Left colon (tissue), 2 donors: ENCODE measurements around the gene ZNF442. TPM values are rescaled to one million over a fixed set of nuclear protein-coding genes. Genes with fewer than 3 reads are reported as not detected.
"Not testable (repeated sequence)": the region's sequence is repeated elsewhere in the genome, so short reads cannot be mapped to it uniquely, and the experiment has no call there.

ENCODE experiments used
- ATAC-seq: fragments of 200-7000 bp; cut with Tn5 transposase; one replicate; pipeline ENCODE4 v1.9.1; 2020; ENCODE audit warnings: mild to moderate bottlenecking, moderate library complexity
- DNase-seq, 2 donors: peaks; one replicate each; pipeline ENCODE4 v3.0.0-alpha.2; 2020
- intact Hi-C, 2 donors: fragments of 100-400 bp; cut with DNase I in 1 of 2; cut with micrococcal nuclease in 1 of 2; formaldehyde crosslinking; loops; one replicate each; pipeline versions ENCODE4 v1.11.2 to v1.14.0; 2022; cut with DNase I, micrococcal nuclease
- total RNA-seq, 2 donors: library from RNA; stranded (reverse); fragmentation: NEBNext Ultra II Directional; extraction: Animal tissue kit (Norgen Biotek cat#: 25700); gene quantifications; one replicate each; pipeline ENCODE4 v1.2.1, GENCODE V29; 2021
- donor health status: DM: no; HTN: no; CAD: no.
- donor health status: DM: yes; HTN: yes; CAD: no.

The ZNF442 gene
- total RNA-seq, 2 donors from 2014 or later = 1.6 to 2.4 TPM

- DNase-seq = peak; percentile 99 to 100
- intact Hi-C loops = no loop called here
- peak; percentile 94 for ATAC-seq
These were observed 32.0 kb downstream of the ZNF442 start, which contains the start of gene ZNF563 for GRCh38 chr19:12333162-12334159. TSS of gene ZNF563 (minus strand) at chr19:12333633. CDS start at chr19:12333482, 151 bp downstream.

GRCh38 chr19:12331211-12331941 lies 34.1 kb downstream of the ZNF442 start:
- ATAC-seq (no peak), DNase-seq (no peak)
- intact Hi-C loops = no loop called here

DNA sequence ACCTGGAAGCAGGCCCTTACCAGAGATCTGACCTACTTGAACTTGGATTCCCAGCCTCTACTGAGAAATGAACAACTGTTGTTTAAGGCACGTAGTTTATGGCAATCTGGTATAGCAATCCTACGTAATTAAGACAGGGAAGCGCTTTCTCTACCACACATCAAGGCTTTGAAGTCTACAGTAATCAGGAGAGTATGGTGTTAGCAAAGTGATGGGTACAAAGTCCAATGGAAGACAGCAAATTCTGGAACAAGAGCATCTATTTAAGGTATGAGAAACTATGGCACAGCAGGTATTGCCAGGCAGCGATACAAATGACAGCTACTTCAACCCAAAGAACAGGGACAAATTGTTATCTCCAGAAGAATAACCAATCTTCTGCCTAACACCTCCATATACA lies 35.1 kb downstream of the ZNF442 start:
- intact Hi-C loops = no loop called here
- ATAC-seq (peak; percentile 58), DNase-seq (no peak)

DNA sequence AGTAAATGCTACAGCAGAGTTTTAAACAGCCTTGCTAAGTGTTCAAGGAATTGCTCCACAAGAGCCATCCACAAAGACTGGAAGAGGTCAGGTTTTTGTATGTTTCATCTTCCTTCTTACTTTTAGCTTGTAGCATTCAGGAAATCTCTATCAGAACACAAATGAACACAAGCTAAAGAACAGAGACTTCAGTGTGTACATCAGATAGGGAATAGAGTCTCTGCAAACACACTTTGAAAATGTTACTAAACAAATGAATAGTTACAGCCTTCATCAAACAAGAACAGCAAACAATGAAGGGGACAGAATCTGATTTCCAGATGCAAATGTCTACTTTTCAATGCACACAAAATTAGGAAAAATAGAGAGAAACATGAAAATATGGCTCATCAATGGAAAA lies 39.8 kb downstream of the ZNF442 start:
- no peak for DNase-seq
- no peak for ATAC-seq
- intact Hi-C loops = no loop called here

GRCh38 chr19:12318782-12319413 lies 46.6 kb downstream of the ZNF442 start:
- no peak for DNase-seq
- ATAC-seq = no peak
- intact Hi-C loops = no loop called here

DNA sequence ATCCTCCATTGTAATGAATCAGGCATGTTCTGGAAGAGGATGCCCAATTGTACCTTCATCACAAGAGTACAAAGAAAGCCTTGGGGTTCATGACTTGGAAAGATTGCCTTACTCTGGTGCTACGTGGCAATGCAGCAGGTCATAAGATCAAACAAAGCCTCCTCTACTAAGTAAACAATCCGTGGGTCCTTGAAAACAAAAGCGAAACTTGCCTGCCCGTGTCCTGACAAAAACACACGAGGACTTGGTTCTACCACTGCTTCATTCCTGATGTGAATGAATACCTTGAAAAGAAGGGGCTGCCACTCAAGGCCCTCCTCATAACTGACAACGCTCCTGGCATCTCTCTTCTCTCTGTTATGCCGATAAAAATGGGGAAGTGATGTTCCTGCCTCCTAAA lies 50.9 kb downstream of the ZNF442 start:
- ATAC-seq (peak; percentile 65), DNase-seq (no peak)
- intact Hi-C loops = no loop called here

DNA sequence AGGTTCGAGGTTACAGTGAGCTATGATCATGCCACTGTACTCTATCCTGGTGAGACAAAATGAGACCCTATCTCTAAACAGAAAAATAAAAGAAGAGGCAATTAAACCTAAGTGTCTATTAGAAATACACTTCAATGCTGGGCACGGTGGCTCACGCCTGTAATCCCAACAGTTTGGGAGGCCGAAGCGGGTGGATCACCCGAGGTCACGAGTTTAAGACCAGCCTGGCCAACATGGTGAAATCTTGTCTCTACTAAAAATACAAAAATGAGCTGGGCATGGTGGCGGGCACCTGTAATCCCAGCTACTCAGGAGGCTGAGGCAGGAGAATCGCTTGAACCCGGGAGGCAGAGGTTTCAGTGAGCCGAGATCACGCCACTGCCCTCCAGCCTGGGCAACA lies 56.6 kb downstream of the ZNF442 start:
- DNase-seq, intact Hi-C loops, ATAC-seq: not testable (repeated sequence)

Other genes with a start within 250 kb of the ZNF442 start
- gene ZNF20, start 225.3 kb downstream of the ZNF442 start, total RNA-seq = 1 to 10 TPM; 3.8 to 6.2 TPM
- gene ZNF625, start 208.9 kb downstream of the ZNF442 start, total RNA-seq = 1 to 10 TPM; 2.8 to 3.0 TPM
- 1 to 10 TPM; 5.6 to 6.1 TPM for gene ZNF136, start 202.6 kb downstream of the ZNF442 start, total RNA-seq
- gene ZNF44, start 70.8 kb downstream of the ZNF442 start, total RNA-seq = 10 to 100 TPM; 16.1 to 18.4 TPM
- gene ZNF563, start 32.0 kb downstream of the ZNF442 start, total RNA-seq = 1 to 10 TPM; 2.6 to 4.3 TPM
- 1 to 10 TPM; 5.6 to 7.5 TPM for gene ZNF799, start 35.6 kb upstream of the ZNF442 start, total RNA-seq
- gene ZNF443, start 75.3 kb upstream of the ZNF442 start, total RNA-seq = 1 to 10 TPM; 6.0 to 7.4 TPM
- gene ZNF709, start 119.1 kb upstream of the ZNF442 start, total RNA-seq = 1 to 10 TPM; 1.3 to 2.5 TPM
- 10 to 100 TPM; 21.1 to 21.5 TPM for gene ZNF564, start 185.8 kb upstream of the ZNF442 start, total RNA-seq
- 10 to 100 TPM in 1 of 2 donors, 1 to 10 TPM in 1; 7.6 to 10.1 TPM for gene ZNF490, start 245.1 kb upstream of the ZNF442 start, total RNA-seq
- 10 to 100 TPM; 21.7 to 22.6 TPM for gene ZNF791, start 245.2 kb upstream of the ZNF442 start, total RNA-seq